ENCODE data around the gene FDXACB1.

Gene FDXACB1

DNA sequence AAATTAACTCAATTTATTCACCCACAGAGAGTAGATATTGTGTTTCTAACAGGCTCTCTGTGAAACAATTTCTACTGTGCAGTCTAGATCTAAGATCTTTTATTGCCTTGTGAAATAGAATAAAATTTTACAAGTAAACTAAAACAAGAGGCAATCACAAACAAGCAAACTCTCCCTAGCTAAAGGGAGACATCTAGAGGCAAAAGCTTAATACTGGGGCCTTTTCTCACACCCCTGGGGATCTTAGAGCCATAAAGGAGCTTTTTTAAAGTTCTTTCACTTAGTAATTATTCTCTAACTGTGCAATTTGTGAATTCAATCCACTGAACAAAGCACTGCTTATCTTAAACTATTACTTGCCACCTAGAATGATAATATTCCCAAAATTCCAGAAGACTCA lies 27.3 kb downstream of the FDXACB1 start:
- Histone ChIP-seq H3K9ac (ENCODE audit: low read length) (no peak overlapping the region), H3K14ac (ENCODE audit: low read length in 2 of 2) (no peak overlapping the region), H3K36me3 (ENCODE audit: control insufficient read depth in 1 of 2, insufficient read depth in 2 of 2, low read depth in 1 of 2, low read length in 2 of 2) (peaks cover 5 to 49% of the 10 kb centered on the region in 2 experiments), H2AK5ac (ENCODE audit: low read length, severe bottlenecking) (no peak overlapping the region), H3K4ac (ENCODE audit: low read depth in 1 of 2, low read length in 2 of 2) (no peak overlapping the region), H4K8ac (ENCODE audit: low read length) (no peak overlapping the region), H3K4me1 (ENCODE audit: control insufficient read depth, insufficient read depth, low read depth, low read length) (peaks cover 3% of the 10 kb centered on the region), H3K79me1 (replicated peaks; ENCODE audit: low read length, poor library complexity, severe bottlenecking) (peaks cover 1% of the 10 kb centered on the region), H3K18ac (ENCODE audit: low read depth in 1 of 2, low read length in 2 of 2) (no peak overlapping the region), H2AFZ (ENCODE audit: low read depth, low read length) (no peak overlapping the region), H2BK12ac (ENCODE audit: low read length in 2 of 2) (no peak overlapping the region), H3K23ac (ENCODE audit: low read length in 2 of 2) (no peak overlapping the region), H2BK5ac (ENCODE audit: low read depth, low read length, poor library complexity, severe bottlenecking) (no peak overlapping the region), H3K9me3 (ENCODE audit: control insufficient read depth, low read length) (no peaks in the 10 kb centered on the region), H3K27me3 (ENCODE audit: control insufficient read depth in 1 of 2, insufficient read depth in 1 of 2, low read length in 2 of 2) (no peaks in the 10 kb centered on the region), H2BK120ac (ENCODE audit: low read depth, low read length) (no peak overlapping the region), H3K4me3 (ENCODE audit: insufficient read depth in 1 of 2, low read depth in 1 of 2, low read length in 2 of 2) (no peak overlapping the region), H3K4me2 (ENCODE audit: low read length, poor library complexity, severe bottlenecking) (no peak overlapping the region), H2BK15ac (ENCODE audit: low read depth, poor library complexity, severe bottlenecking) (no peak overlapping the region), H4K91ac (ENCODE audit: low read length) (no peak overlapping the region), H3K27ac (ENCODE audit: low read length, poor library complexity, severe bottlenecking) (no peak overlapping the region)
- peak; percentile 35 for DNase-seq

- H3K4me1 ChIP-seq (ENCODE audit: control insufficient read depth, insufficient read depth, low read depth, low read length): peaks cover 3% of the 10 kb centered on the region
- H3K36me3 ChIP-seq (ENCODE audit: control insufficient read depth in 1 of 2, insufficient read depth in 2 of 2, low read depth in 1 of 2, low read length in 2 of 2): peaks cover 5 to 49% of the 10 kb centered on the region in 2 experiments
- no peak overlapping the region for H3K23ac ChIP-seq (ENCODE audit: low read length in 2 of 2)
- no peak overlapping the region for H2AFZ ChIP-seq (ENCODE audit: low read depth, low read length)
- no peak overlapping the region for H2BK15ac ChIP-seq (ENCODE audit: low read depth, poor library complexity, severe bottlenecking)
- H3K18ac ChIP-seq (ENCODE audit: low read depth in 1 of 2, low read length in 2 of 2): no peak overlapping the region
- no peak overlapping the region for H3K4me3 ChIP-seq (ENCODE audit: insufficient read depth in 1 of 2, low read depth in 1 of 2, low read length in 2 of 2)
- H2BK120ac ChIP-seq (ENCODE audit: low read depth, low read length): no peak overlapping the region
- no peak overlapping the region for H3K4me2 ChIP-seq (ENCODE audit: low read length, poor library complexity, severe bottlenecking)
- H4K8ac ChIP-seq (ENCODE audit: low read length): no peak overlapping the region
- H2BK5ac ChIP-seq (ENCODE audit: low read depth, low read length, poor library complexity, severe bottlenecking): no peak overlapping the region
- 97% methylated on average over 8 of the region's 8 CpGs for WGBS
- no peak overlapping the region for H3K14ac ChIP-seq (ENCODE audit: low read length in 2 of 2)
- H3K27me3 ChIP-seq (ENCODE audit: control insufficient read depth in 1 of 2, insufficient read depth in 1 of 2, low read length in 2 of 2): no peaks in the 10 kb centered on the region
- no peak for DNase-seq
- H3K9me3 ChIP-seq (ENCODE audit: control insufficient read depth, low read length): no peaks in the 10 kb centered on the region
- H3K27ac ChIP-seq (ENCODE audit: low read length, poor library complexity, severe bottlenecking): no peak overlapping the region
- no peak overlapping the region for H2BK12ac ChIP-seq (ENCODE audit: low read length in 2 of 2)
- H3K4ac ChIP-seq (ENCODE audit: low read depth in 1 of 2, low read length in 2 of 2): no peak overlapping the region
- H3K9ac ChIP-seq (ENCODE audit: low read length): no peak overlapping the region
- peaks cover 1% of the 10 kb centered on the region for H3K79me1 ChIP-seq (replicated peaks; ENCODE audit: low read length, poor library complexity, severe bottlenecking)
- H4K91ac ChIP-seq (ENCODE audit: low read length): no peak overlapping the region
- no peak overlapping the region for H2AK5ac ChIP-seq (ENCODE audit: low read length, severe bottlenecking)
Observed at GRCh38 chr11:111851067-111851466, 27.9 kb downstream of the FDXACB1 start.

DNA sequence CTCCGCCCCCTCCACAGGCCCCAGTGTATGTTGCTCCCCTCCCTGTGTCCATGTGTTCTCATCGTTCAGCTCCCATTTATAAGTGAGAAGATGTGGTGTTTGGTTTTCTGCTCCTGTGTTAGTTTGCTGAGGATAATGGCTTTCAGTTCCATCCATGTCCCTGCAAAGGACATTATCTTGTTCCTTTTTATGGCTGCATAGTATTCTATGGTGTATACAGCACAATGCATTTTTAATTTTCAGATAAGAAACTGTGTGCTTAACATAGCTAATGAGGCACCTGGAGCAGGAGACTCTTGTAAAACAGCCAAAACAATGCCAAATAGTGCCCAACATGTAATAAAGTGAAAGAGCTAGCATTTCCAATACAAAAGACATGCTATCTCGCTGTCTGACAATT lies 29.3 kb downstream of the FDXACB1 start:
- peaks cover 3% of the 10 kb centered on the region for H3K79me1 ChIP-seq (replicated peaks; ENCODE audit: low read length, poor library complexity, severe bottlenecking)
- no peaks in the 10 kb centered on the region for H3K27me3 ChIP-seq (ENCODE audit: control insufficient read depth in 1 of 2, insufficient read depth in 1 of 2, low read length in 2 of 2)
- no peak overlapping the region for H3K23ac ChIP-seq (ENCODE audit: low read length in 2 of 2)
- H3K4me3 ChIP-seq (ENCODE audit: insufficient read depth in 1 of 2, low read depth in 1 of 2, low read length in 2 of 2): no peak overlapping the region
- H3K4me2 ChIP-seq (ENCODE audit: low read length, poor library complexity, severe bottlenecking): no peak overlapping the region
- H2AK5ac ChIP-seq (ENCODE audit: low read length, severe bottlenecking): no peak overlapping the region
- no peak overlapping the region for H4K91ac ChIP-seq (ENCODE audit: low read length)
- H3K27ac ChIP-seq (ENCODE audit: low read length, poor library complexity, severe bottlenecking): no peak overlapping the region
- no peak overlapping the region for H2BK12ac ChIP-seq (ENCODE audit: low read length in 2 of 2)
- H3K18ac ChIP-seq (ENCODE audit: low read depth in 1 of 2, low read length in 2 of 2): no peak overlapping the region
- no peak overlapping the region for H3K14ac ChIP-seq (ENCODE audit: low read length in 2 of 2)
- H2BK120ac ChIP-seq (ENCODE audit: low read depth, low read length): no peak overlapping the region
- no peak overlapping the region for H3K9ac ChIP-seq (ENCODE audit: low read length)
- WGBS: 100% methylated on average over 1 of the region's 3 CpGs
- DNase-seq: no peak
- no peak overlapping the region for H3K4ac ChIP-seq (ENCODE audit: low read depth in 1 of 2, low read length in 2 of 2)
- H2BK5ac ChIP-seq (ENCODE audit: low read depth, low read length, poor library complexity, severe bottlenecking): no peak overlapping the region
- no peak overlapping the region for H2BK15ac ChIP-seq (ENCODE audit: low read depth, poor library complexity, severe bottlenecking)
- H4K8ac ChIP-seq (ENCODE audit: low read length): no peak overlapping the region
- no peaks in the 10 kb centered on the region for H3K9me3 ChIP-seq (ENCODE audit: control insufficient read depth, low read length)
- peaks cover 3% of the 10 kb centered on the region for H3K4me1 ChIP-seq (ENCODE audit: control insufficient read depth, insufficient read depth, low read depth, low read length)
- no peak overlapping the region for H2AFZ ChIP-seq (ENCODE audit: low read depth, low read length)
- peaks cover 5 to 40% of the 10 kb centered on the region in 2 experiments for H3K36me3 ChIP-seq (ENCODE audit: control insufficient read depth in 1 of 2, insufficient read depth in 2 of 2, low read depth in 1 of 2, low read length in 2 of 2)

DNA sequence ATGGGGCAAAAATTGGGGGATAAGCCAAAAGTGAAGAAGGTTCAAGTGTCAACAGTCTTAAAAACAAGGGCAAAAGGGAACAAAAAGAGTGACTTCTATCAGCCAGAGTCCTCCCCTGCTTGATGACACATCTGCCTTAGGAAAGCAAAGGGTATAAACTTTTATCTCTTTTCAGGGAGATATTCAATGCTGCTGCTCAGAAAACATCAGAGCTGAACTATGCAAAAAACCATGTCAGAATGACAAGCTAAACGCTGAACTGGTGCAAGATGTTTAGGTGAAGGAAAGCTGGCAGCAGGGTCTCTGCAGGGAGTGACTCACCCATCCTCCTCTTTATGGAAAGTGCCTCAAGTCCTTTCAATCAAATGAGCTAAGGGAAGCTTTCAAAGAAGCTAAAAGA lies 32.3 kb downstream of the FDXACB1 start:
- H3K9me3 ChIP-seq (ENCODE audit: control insufficient read depth, low read length): no peaks in the 10 kb centered on the region
- peak; percentile 70 for DNase-seq
- H3K14ac ChIP-seq (ENCODE audit: low read length in 2 of 2): no peak overlapping the region
- no peak overlapping the region for H3K23ac ChIP-seq (ENCODE audit: low read length in 2 of 2)
- peak overlapping the region; percentile 57 for H3K9ac ChIP-seq (ENCODE audit: low read length)
- H3K36me3 ChIP-seq (ENCODE audit: control insufficient read depth in 1 of 2, insufficient read depth in 2 of 2, low read depth in 1 of 2, low read length in 2 of 2): peaks cover 0 to 39% of the 10 kb centered on the region in 2 experiments
- H3K79me1 ChIP-seq (replicated peaks; ENCODE audit: low read length, poor library complexity, severe bottlenecking): peaks cover 6% of the 10 kb centered on the region
- H3K4me2 ChIP-seq (ENCODE audit: low read length, poor library complexity, severe bottlenecking): no peak overlapping the region
- no peaks in the 10 kb centered on the region for H3K27me3 ChIP-seq (ENCODE audit: control insufficient read depth in 1 of 2, insufficient read depth in 1 of 2, low read length in 2 of 2)
- no peak overlapping the region for H2BK12ac ChIP-seq (ENCODE audit: low read length in 2 of 2)
- 0% methylated on average over 1 of the region's 1 CpG for WGBS
- peaks cover 3% of the 10 kb centered on the region for H3K4me1 ChIP-seq (ENCODE audit: control insufficient read depth, insufficient read depth, low read depth, low read length)
- H2AFZ ChIP-seq (ENCODE audit: low read depth, low read length): no peak overlapping the region
- H2BK120ac ChIP-seq (ENCODE audit: low read depth, low read length): no peak overlapping the region
- H3K18ac ChIP-seq (ENCODE audit: low read depth in 1 of 2, low read length in 2 of 2): no peak overlapping the region
- no peak overlapping the region for H2AK5ac ChIP-seq (ENCODE audit: low read length, severe bottlenecking)
- no peak overlapping the region for H4K91ac ChIP-seq (ENCODE audit: low read length)
- no peak overlapping the region for H3K4me3 ChIP-seq (ENCODE audit: insufficient read depth in 1 of 2, low read depth in 1 of 2, low read length in 2 of 2)
- no peak overlapping the region for H3K4ac ChIP-seq (ENCODE audit: low read depth in 1 of 2, low read length in 2 of 2)
- H2BK15ac ChIP-seq (ENCODE audit: low read depth, poor library complexity, severe bottlenecking): no peak overlapping the region
- H2BK5ac ChIP-seq (ENCODE audit: low read depth, low read length, poor library complexity, severe bottlenecking): no peak overlapping the region
- no peak overlapping the region for H4K8ac ChIP-seq (ENCODE audit: low read length)
- peak overlapping the region; percentile 31 for H3K27ac ChIP-seq (ENCODE audit: low read length, poor library complexity, severe bottlenecking)
